ENCODE results near the gene CNGA3.
"Not testable (repeated sequence)": the region's sequence is repeated elsewhere in the genome, so short reads cannot be mapped to it uniquely, and the experiment has no call there.

CNGA3 gene

GRCh38 chr2:98346311-98347236 lies at the start of gene CNGA3:
Gene CNGA3, plus strand, starts transcription at chr2:98346456. Its CDS starts 23,520 bp downstream, at chr2:98369976.
- DNase-seq: no peak

DNA sequence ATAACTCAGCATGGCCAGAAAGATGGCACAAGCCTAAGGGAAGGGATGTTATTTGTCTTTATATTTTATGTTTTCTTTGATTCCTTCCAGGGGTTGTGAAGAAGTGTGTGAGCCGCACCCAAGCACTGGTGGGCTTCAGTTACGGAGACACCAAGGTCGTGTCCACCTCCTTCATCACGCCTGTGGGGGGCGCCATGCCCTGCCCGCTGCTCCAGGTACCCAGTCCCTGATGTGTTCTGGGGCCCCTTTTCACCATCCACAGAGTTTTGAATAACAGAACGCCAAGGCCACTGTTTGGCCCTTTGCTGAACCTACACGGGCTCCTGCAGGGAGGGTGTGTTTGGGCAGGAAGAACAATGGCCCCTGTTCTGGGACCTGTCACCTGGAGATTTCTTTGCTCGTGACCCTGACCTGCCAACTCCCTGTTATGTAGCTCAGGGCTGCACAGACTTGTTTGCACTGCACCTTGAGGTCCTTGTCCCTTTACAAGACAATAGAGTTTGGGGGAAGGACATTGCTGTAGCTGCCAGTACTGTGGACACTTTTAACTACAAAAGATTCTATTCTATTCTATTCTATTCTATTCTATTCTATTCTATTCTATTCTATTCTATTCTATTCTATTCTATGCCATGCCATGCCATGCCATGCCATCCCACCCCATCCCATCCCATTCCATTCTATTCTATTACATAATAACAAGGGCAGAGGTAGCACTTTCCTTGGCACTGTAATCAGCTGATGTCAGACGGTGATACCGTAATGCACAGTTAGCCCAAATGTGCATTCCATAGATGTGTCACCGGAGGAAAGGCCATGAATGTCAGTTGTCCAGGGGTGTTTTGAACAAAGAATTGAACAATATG lies 48.2 kb upstream of the CNGA3 start:
- DNase-seq: no peak

DNA sequence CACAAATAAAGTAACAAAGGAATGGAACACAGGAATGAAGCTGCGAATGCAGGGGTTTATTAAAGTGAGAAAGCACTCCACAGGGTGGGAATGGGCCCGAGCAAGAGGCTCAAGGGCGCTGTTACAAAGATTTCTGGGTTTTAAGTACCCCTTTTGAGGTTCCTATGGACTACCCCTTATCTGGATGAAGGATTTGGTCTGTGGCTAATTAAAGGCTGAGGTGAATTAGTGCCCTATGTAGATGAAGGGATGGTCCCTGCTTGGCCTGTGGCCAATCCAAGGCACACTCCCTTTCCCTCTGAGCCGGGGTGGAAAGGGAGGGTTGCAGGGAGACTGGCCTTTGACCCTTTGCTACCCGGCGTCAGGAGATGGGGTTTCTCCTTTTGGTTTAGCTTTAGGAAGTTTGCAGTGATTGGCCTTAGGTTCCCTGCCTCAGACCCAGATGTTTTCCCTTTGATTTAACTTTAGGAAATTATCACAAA lies 47.5 kb upstream of the CNGA3 start:
- DNase-seq: no peak

GRCh38 chr2:98299211-98299905 lies 46.9 kb upstream of the CNGA3 start:
- no peak for DNase-seq

GRCh38 chr2:98300141-98300874 lies 45.9 kb upstream of the CNGA3 start:
- peak in 1 of 2 donors; percentile 13 for DNase-seq

DNA sequence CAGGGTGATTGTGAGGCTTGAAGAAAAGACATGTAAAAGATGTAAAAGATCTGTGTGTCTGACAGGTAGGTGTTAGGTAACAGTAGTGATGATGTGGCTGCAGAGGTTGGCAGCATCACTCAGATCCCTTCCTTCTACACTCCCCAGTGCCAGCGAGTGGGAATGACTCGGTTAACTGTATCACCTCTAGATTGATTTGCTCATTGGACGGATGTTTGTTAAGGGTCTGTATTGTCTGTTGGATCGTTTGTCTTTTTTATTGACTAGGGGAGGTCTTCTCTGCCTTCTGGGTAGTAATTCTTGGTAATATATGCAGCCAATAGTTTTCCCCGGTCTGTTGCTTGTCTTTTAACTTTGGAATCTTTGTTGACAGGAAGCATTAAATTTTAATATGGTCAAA lies 44.8 kb upstream of the CNGA3 start:
- no peak for DNase-seq

DNA sequence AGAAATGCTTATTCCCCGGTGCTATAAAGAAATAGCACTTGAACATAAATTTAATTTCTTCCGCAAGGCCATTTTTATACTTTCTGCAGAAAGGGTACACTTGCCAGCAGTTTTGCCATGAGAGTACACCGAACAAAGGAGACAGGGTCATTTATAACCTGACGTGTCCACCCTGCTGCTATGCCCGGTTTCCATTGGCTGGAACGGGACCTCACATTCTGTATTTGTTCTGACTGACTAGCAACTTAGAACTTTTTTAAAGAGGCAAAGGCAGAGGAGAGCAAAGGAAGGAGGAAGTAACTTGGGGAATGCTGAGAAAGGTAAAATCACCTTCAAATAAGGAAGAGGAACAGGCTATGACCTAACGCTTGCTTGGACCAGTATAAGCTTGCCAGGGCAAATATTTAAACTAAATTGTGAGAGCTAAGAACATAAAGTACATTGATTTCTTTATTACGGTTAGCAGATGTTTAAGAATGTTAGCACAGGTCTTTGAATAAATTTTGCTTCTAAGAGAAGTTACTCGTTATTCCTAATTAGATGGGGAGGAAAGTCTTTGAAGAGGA lies 39.0 kb upstream of the CNGA3 start:
- DNase-seq: not testable (repeated sequence)

DNA sequence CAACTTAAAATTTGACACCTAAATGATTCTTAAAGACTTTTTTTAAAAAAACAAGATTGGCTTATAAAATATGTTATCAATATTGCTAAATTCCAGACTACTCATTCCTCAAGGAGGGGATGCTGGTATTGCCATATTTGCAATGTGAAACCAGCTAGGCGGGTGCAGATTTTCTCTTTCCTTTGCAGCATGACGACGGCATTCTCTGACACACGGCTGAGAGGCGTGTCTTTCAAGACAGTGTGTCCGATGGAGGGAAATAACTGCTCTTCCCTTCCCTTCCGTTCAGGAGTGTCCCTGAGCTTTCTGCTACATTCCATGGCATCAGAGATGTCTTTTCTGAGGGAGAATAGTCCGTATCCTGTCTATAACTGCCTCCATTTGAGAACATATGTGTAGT lies 38.2 kb upstream of the CNGA3 start:
- DNase-seq: no peak

- DNase-seq: no peak
These were observed 37.7 kb upstream of the CNGA3 start for GRCh38 chr2:98308532-98308931.

GRCh38 chr2:98309580-98309979 lies 36.7 kb upstream of the CNGA3 start:
- DNase-seq: no peak

DNA sequence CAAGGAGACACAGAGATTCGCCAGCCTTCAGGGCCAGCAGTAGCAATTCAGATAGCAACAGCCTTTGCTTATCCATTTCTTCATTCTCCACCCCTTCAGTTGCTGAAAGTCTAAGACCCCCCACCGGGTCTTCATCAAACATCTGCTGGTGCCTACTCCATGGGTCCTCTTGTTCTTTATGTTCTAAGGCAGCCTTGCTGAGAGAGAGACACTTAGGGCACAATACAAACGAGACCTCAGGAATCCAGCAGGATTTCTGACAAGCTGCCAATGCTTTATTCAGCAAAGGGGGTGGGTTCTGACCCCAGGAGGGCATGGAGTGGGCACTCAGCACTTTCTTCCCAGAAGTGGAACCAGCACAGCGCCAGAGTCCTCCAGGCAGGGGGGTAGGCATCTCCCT lies 36.2 kb upstream of the CNGA3 start:
- no peak for DNase-seq

DNA sequence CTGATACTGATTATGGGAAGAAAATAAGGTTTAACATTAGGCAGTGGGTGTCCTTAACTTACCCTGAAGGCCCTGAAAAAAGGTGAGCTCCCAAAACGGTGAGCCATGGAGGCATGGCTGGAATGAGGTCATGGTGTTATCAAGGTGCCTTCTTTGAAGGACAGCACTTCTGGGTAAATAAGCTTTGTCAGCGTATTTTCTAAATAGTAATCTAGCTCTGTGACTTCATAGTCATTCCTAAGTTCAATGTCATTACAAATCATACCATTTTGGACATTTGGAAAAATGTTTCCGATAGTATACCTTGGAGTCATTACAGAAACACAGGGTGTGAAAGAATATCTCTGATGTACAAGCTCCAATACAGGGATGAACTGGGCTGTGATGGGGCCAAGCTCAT lies 35.2 kb upstream of the CNGA3 start:
- DNase-seq: no peak

GRCh38 chr2:98311771-98312545 lies 34.3 kb upstream of the CNGA3 start:
- DNase-seq: no peak

- no peak for DNase-seq
These were observed 32.6 kb upstream of the CNGA3 start for GRCh38 chr2:98313492-98314250.

DNA sequence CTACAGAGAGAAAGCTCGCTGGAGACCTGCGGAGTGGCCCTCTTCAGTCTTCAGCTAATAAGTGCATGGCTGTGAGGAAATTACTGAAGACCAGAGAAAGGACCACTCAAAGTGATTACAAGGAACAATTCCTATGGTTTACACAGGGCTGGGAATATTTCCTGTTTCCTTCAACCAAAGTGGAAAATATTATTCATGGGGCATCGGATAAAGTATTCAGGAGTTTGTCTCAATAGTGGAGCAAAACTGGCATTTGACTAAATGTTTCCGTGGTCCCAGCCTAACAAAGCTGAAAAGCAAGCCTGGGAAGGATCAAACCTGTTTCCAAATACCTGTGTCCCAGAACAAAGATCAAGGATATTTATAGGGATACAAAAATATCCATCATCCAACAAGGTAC lies 32.0 kb upstream of the CNGA3 start:
- DNase-seq: no peak

DNA sequence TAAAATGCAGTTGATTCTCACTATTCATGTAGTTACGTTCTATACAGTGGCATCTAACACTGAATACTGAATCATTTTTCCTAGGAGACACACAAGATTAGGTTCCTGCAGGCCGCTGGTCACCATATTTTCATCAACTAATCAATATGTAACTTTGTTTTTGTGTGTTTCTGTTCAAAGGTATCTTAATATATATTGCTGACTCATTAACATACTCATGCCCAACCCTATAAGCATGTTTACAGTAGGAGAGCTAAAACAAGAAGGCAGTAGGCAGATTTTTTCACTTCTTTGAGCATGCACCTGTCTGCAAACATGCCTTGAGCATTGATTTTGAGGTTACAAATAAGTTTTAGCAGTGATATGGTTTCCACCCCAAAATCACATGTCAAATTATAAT lies 30.3 kb upstream of the CNGA3 start:
- DNase-seq: no peak

DNA sequence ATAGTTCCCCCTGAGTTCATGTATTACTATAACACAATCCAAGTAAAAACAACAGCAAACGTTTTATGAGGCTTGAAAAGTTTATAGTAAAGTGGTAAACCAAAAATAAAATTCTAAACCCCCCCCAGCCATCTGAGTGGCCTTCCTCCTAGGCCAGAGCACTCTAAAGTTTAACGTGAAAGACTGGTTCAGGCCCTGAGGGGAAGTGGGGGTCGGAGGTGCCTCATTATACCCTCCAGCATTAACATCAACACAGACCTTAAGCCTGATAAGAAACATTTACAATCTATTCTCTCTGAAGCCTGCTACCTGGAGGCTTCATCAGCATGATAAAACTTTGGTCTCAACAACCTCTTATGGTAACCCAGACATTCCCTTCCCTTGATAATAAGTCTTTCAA lies 29.0 kb upstream of the CNGA3 start:
- no peak for DNase-seq

GRCh38 chr2:98320171-98320570 lies 26.1 kb upstream of the CNGA3 start:
- DNase-seq: not testable (repeated sequence)

DNA sequence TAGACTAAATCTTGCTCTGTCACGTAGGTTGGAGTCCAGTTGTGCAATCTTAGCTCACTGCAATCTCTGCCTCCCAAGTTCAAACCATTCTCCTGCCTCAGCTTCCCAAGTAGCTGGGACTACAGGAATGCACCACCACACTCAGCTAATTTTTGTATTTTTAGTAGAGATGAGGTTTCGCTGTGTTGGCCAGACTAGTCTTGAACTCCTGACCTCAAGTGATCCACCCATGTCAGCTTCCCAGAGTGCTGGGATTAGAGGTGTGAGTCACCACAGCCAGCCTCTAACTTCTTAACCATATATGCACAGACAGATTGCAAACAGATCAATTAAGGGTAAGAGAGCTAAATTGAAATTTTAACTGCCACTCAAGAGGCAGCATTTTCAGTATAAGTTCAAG lies 22.1 kb upstream of the CNGA3 start:
- no peak for DNase-seq

DNA sequence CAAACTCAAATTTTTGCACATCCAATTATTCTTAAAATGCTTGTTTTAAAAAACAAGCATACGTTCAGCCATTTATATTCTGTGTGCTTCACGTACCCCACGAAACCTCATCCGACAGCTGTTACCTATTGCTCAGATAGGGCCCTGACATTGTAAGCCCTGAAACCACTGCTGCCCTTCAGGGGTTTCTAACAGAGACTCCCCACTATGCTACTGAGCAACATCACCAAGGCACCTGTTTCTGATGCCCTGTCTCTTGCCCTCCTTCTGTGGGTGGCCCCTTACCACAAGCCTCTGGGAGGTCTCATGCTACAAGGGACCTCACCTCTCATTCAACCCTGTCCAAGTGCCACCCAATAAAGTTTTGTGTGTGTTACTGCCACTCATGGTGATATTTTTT lies 18.5 kb upstream of the CNGA3 start:
- no peak for DNase-seq
